GM12892 (cell line): ENCODE results near the gene NCAM2.

Experiments used
- POLR2A ChIP-seq: IDR thresholded peaks from 2 replicates; pipeline ENCODE4 v1.6.1; 2011; ENCODE audit warnings: low read depth, low read length, control low read depth
- POLR2AphosphoS5 ChIP-seq: IDR thresholded peaks from 2 replicates; pipeline ENCODE4 v1.6.1; 2011; ENCODE audit warnings: low read depth, low read length, control low read depth
- TAF1 ChIP-seq: IDR thresholded peaks from 2 replicates; pipeline ENCODE4 v1.6.1; 2011; ENCODE audit warnings: low read depth, mild to moderate bottlenecking, control low read depth, low read length, borderline replicate concordance

- TF ChIP-seq TAF1 = no peak
- no peak for TF ChIP-seq POLR2A
- TF ChIP-seq POLR2AphosphoS5 = no peak
These were observed 342.8 kb downstream of the NCAM2 start for GRCh38 chr21:21341041-21341440.
